MM.1S (cell line): ENCODE results near the gene RNASEL.

Source experiments
- DNase-seq: peaks from one replicate; pipeline ENCODE4 v3.0.0-alpha.2; 2015
- H2AFZ ChIP-seq: fragments of 300-600 bp; sonication (generic); 2 replicates; pipeline ENCODE4 v1.6.0; 2016; ENCODE audit warnings: antibody characterized with exemption, low read length
- H3F3A ChIP-seq: fragments of 300-600 bp; sonication (generic); 2 replicates; pipeline ENCODE4 v1.6.1; 2016; ENCODE audit warnings: mild to moderate bottlenecking, antibody characterized with exemption, low read length, moderate library complexity, mixed read lengths; ENCODE audit not compliant: insufficient read depth
- H3K27ac ChIP-seq: fragments of 300-600 bp; sonication (generic); 2 replicates; pipeline ENCODE4 v1.5.1; 2016; ENCODE audit warnings: mild to moderate bottlenecking, low read length
- H3K27me3 ChIP-seq: fragments of 300-600 bp; sonication (generic); replicated peaks from 2 replicates; pipeline ENCODE4 v1.6.0; 2016; ENCODE audit warnings: low read length; ENCODE audit not compliant: insufficient read depth
- H3K36me3 ChIP-seq: fragments of 300-600 bp; sonication (generic); replicated peaks from 2 replicates; pipeline ENCODE4 v1.6.1; 2016; ENCODE audit warnings: mild to moderate bottlenecking, low read length, mixed read lengths; ENCODE audit not compliant: insufficient read depth
- H3K4me1 ChIP-seq: fragments of 300-600 bp; sonication (generic); 2 replicates; pipeline ENCODE4 v1.6.1; 2016; ENCODE audit warnings: low read length, mixed read lengths
- H3K4me2 ChIP-seq: fragments of 300-600 bp; sonication (generic); 2 replicates; pipeline ENCODE4 v1.6.0; 2016; ENCODE audit warnings: low read depth, low read length
- H3K4me3 ChIP-seq: fragments of 300-600 bp; sonication (generic); 2 replicates; pipeline ENCODE4 v1.5.1; 2016; ENCODE audit warnings: low read length, mixed read lengths
- H3K79me2 ChIP-seq: fragments of 300-600 bp; sonication (generic); 2 replicates; pipeline ENCODE4 v1.6.1; 2016; ENCODE audit warnings: mixed run types, low read length, mixed read lengths
- H3K9ac ChIP-seq: fragments of 300-600 bp; sonication (generic); 2 replicates; pipeline ENCODE4 v1.6.1; 2016; ENCODE audit warnings: low read length, mixed read lengths
- H3K9me2 ChIP-seq: fragments of 300-600 bp; sonication (generic); replicated peaks from 2 replicates; pipeline ENCODE4 v1.6.1; 2016; ENCODE audit warnings: mild to moderate bottlenecking, low read length, mixed read lengths; ENCODE audit not compliant: insufficient read depth
- H3K9me3 ChIP-seq: fragments of 300-600 bp; sonication (generic); replicated peaks from 2 replicates; pipeline ENCODE4 v1.6.1; 2016; ENCODE audit warnings: mild to moderate bottlenecking, low read length, mixed read lengths; ENCODE audit not compliant: insufficient read depth
- H4K20me1 ChIP-seq: fragments of 300-600 bp; sonication (generic); 2 replicates; pipeline ENCODE4 v1.6.1; 2016; ENCODE audit warnings: mild to moderate bottlenecking, low read length, moderate library complexity, mixed read lengths; ENCODE audit not compliant: insufficient read depth
- EZH2 ChIP-seq: fragments of 300-600 bp; sonication (generic); optimal IDR thresholded peaks from 2 replicates; pipeline ENCODE3; 2017; ENCODE audit warnings: low read depth, mild to moderate bottlenecking, antibody characterized with exemption, low read length, mixed read lengths
- EZH2phosphoT487 ChIP-seq: fragments of 300-600 bp; sonication (generic); IDR thresholded peaks from 2 replicates; pipeline ENCODE4 v1.6.1; 2018; ENCODE audit warnings: antibody characterized with exemption, low read length
- TF ChIP-seq, protein P1 (sequence below): fragments of 300-600 bp; sonication (generic); IDR thresholded peaks from 2 replicates; pipeline ENCODE4 v1.5.1; 2016; ENCODE audit warnings: antibody characterized with exemption, low read length, mixed read lengths

Gene RNASEL

GRCh38 chr1:182555493-182555892 lies 33.6 kb downstream of the RNASEL start:
- H3K4me2 ChIP-seq = no peak overlapping the region
- H3F3A ChIP-seq = no peaks in the 10 kb centered on the region
- no peaks in the 10 kb centered on the region for H3K9me3 ChIP-seq
- H4K20me1 ChIP-seq = no peaks in the 10 kb centered on the region
- DNase-seq = no peak
- TF ChIP-seq EZH2 = no peak
- no peak for TF ChIP-seq EZH2phosphoT487
- TF ChIP-seq, protein P1, sequence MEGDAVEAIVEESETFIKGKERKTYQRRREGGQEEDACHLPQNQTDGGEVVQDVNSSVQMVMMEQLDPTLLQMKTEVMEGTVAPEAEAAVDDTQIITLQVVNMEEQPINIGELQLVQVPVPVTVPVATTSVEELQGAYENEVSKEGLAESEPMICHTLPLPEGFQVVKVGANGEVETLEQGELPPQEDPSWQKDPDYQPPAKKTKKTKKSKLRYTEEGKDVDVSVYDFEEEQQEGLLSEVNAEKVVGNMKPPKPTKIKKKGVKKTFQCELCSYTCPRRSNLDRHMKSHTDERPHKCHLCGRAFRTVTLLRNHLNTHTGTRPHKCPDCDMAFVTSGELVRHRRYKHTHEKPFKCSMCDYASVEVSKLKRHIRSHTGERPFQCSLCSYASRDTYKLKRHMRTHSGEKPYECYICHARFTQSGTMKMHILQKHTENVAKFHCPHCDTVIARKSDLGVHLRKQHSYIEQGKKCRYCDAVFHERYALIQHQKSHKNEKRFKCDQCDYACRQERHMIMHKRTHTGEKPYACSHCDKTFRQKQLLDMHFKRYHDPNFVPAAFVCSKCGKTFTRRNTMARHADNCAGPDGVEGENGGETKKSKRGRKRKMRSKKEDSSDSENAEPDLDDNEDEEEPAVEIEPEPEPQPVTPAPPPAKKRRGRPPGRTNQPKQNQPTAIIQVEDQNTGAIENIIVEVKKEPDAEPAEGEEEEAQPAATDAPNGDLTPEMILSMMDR = no peak
- no peaks in the 10 kb centered on the region for H3K9me2 ChIP-seq
- H3K4me1 ChIP-seq = no peaks in the 10 kb centered on the region
- H2AFZ ChIP-seq = no peak overlapping the region
- no peaks in the 10 kb centered on the region for H3K36me3 ChIP-seq
- H3K9ac ChIP-seq = no peak overlapping the region
- H3K4me3 ChIP-seq = no peak overlapping the region
- no peaks in the 10 kb centered on the region for H3K79me2 ChIP-seq
- no peak overlapping the region for H3K27ac ChIP-seq
- no peaks in the 10 kb centered on the region for H3K27me3 ChIP-seq

DNA sequence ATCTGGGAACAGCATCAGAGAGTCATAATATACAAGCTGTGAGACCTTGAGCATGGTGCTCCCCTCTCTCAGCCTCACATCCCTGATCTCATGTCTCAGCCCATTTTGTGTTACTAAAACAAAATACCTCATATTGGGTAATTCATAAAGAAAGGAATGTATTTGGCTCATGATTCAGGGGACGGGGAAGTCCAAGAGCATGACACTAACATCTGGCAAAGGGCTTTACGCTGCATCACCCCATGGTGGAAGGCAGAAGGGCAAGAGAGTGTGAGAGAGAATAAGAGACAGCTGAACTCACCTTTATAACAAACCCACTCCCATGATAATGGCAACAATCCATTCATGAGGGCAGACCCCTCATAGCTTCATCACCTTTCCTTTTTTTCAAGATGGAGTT lies 36.5 kb downstream of the RNASEL start:
- DNase-seq = no peak
- H3K4me2 ChIP-seq = no peak overlapping the region

GRCh38 chr1:182549811-182550210 lies 39.2 kb downstream of the RNASEL start:
- TF ChIP-seq, protein P1 = no peak
- TF ChIP-seq EZH2phosphoT487 (no peak), EZH2 (no peak)
- H3K4me1 ChIP-seq = no peaks in the 10 kb centered on the region
- H3K4me2 ChIP-seq = no peak overlapping the region
- no peaks in the 10 kb centered on the region for H3K9me3 ChIP-seq
- H3K9me2 ChIP-seq = no peaks in the 10 kb centered on the region
- H3K27ac ChIP-seq = no peak overlapping the region
- DNase-seq = no peak
- H3K9ac ChIP-seq = no peak overlapping the region
- no peaks in the 10 kb centered on the region for H3K79me2 ChIP-seq
- no peaks in the 10 kb centered on the region for H3K27me3 ChIP-seq
- H2AFZ ChIP-seq = no peak overlapping the region
- no peaks in the 10 kb centered on the region for H3K36me3 ChIP-seq
- no peak overlapping the region for H3K4me3 ChIP-seq
- H3F3A ChIP-seq = no peaks in the 10 kb centered on the region
- no peaks in the 10 kb centered on the region for H4K20me1 ChIP-seq

More for the DNA sequence above, 36.5 kb downstream of the RNASEL start:
- Histone ChIP-seq H3K4me1 (no peaks in the 10 kb centered on the region), H3K9me2 (no peaks in the 10 kb centered on the region), H3K79me2 (no peaks in the 10 kb centered on the region), H3K36me3 (no peaks in the 10 kb centered on the region), H3K9ac (no peak overlapping the region), H3K4me3 (no peak overlapping the region), H2AFZ (no peak overlapping the region), H3K9me3 (no peaks in the 10 kb centered on the region), H3K27ac (no peak overlapping the region), H4K20me1 (no peaks in the 10 kb centered on the region), H3F3A (no peaks in the 10 kb centered on the region), H3K27me3 (no peaks in the 10 kb centered on the region)
- TF ChIP-seq EZH2phosphoT487 (no peak), EZH2 (no peak)
- TF ChIP-seq, protein P1 = no peak
